ENCODE results near the gene FAM53A.

GRCh38 chr4:1612278-1613098 is 71.6 kb downstream of the FAM53A start:
- no peak for TF ChIP-seq BHLHE40 (IDR thresholded peaks at IDR 0.05; ENCODE audit: borderline replicate concordance)
- TF ChIP-seq FOXK2 (IDR thresholded peaks at IDR 0.05): no peak
- TF ChIP-seq SP1 (IDR thresholded peaks at IDR 0.05): no peak
- TF ChIP-seq LEF1 (IDR thresholded peaks at IDR 0.05; ENCODE audit: borderline replicate concordance): no peak
- TF ChIP-seq, protein P1, sequence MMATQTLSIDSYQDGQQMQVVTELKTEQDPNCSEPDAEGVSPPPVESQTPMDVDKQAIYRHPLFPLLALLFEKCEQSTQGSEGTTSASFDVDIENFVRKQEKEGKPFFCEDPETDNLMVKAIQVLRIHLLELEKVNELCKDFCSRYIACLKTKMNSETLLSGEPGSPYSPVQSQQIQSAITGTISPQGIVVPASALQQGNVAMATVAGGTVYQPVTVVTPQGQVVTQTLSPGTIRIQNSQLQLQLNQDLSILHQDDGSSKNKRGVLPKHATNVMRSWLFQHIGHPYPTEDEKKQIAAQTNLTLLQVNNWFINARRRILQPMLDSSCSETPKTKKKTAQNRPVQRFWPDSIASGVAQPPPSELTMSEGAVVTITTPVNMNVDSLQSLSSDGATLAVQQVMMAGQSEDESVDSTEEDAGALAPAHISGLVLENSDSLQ (IDR thresholded peaks at IDR 0.05): no peak
- TF ChIP-seq FOXM1 (IDR thresholded peaks at IDR 0.05; ENCODE audit: borderline replicate concordance): no peak
